Gastroesophageal sphincter (tissue), 4 donors: ENCODE measurements around the gene PPP1R26. TPM values are rescaled to one million over a fixed set of nuclear protein-coding genes. Genes with fewer than 3 reads are reported as not detected.
"Not testable (repeated sequence)": the region's sequence is repeated elsewhere in the genome, so short reads cannot be mapped to it uniquely, and the experiment has no call there.

ENCODE experiments used
- ATAC-seq: fragments of 150-250 bp; one replicate; pipeline ENCODE4 v1.9.1; 2016; ENCODE audit warnings: mild to moderate bottlenecking, moderate library complexity
- H3K27ac ChIP-seq, 4 donors: fragments of 200-600 bp; sonication (generic) in 3 of 4; 1 replicate in 3 of 4; 2 replicates in 1 of 4; pipeline ENCODE4 v1.5.1; 2016 to 2019
- H3K27me3 ChIP-seq: fragments of 200-600 bp; sonication (generic); one replicate; pipeline ENCODE4 v1.5.1; 2019
- H3K36me3 ChIP-seq, 2 donors: fragments of 200-600 bp; sonication (generic); one replicate each; pipeline ENCODE4 v1.5.1; 2019; ENCODE audit warnings: control low read depth in 1 of 2
- H3K4me1 ChIP-seq, 3 donors: fragments of 200-600 bp; sonication (generic); 1 replicate in 2 of 3; 2 replicates in 1 of 3; pipeline ENCODE4 v1.5.1; 2016 to 2019; ENCODE audit warnings: control low read depth in 2 of 3
- H3K4me3 ChIP-seq, 2 donors: fragments of 200-600 bp; sonication (generic); one replicate each; pipeline ENCODE4 v1.5.1; 2019; ENCODE audit warnings: mild to moderate bottlenecking in 1 of 2, moderate library complexity in 1 of 2
- H3K9me3 ChIP-seq, 3 donors: fragments of 200-600 bp; sonication (generic); one replicate each; pipeline ENCODE4 v1.5.1; 2017 to 2019; ENCODE audit warnings: control low read depth in 2 of 3
- EP300 ChIP-seq: sonication (generic); formaldehyde crosslinking; IDR thresholded peaks from one replicate; pipeline ENCODE4 v1.6.1; 2017; ENCODE audit warnings: antibody characterized with exemption, mild to moderate bottlenecking
- POLR2A ChIP-seq, 2 donors: fragments of 450-650 bp; IDR thresholded peaks; one replicate each; pipeline ENCODE4 v1.6.1; 2017; ENCODE audit warnings: antibody characterized with exemption in 2 of 2, mild to moderate bottlenecking in 2 of 2, moderate library complexity in 1 of 2
- POLR2AphosphoS5 ChIP-seq: sonication (generic); formaldehyde crosslinking; IDR thresholded peaks from one replicate; pipeline ENCODE4 v1.6.1; 2017; ENCODE audit warnings: antibody characterized with exemption
- WGBS, 2 donors: methylation state at CpG; one replicate each; pipeline ENCODE4 v1.1.5; 2018; ENCODE audit warnings: low coverage in 1 of 2; 5-methylcytosine and 5-hydroxymethylcytosine counted together
- total RNA-seq, 4 donors: library from RNA; depleted of rRNA; stranded (reverse); fragments of >200 nt; gene quantifications; one replicate each; pipeline ENCODE4 v1.1.0, GENCODE V29; 2016
- TF ChIP-seq, protein P1 (sequence below), 4 experiments: fragments of 200-600 bp in 2 of 4; fragments of 450-650 bp in 2 of 4; sonication (generic) in 1 of 4; IDR thresholded peaks; one replicate each; pipeline ENCODE4 v1.5.1; 2017 to 2019; ENCODE audit warnings: antibody characterized with exemption in 4 of 4, mild to moderate bottlenecking in 2 of 4, moderate library complexity in 2 of 4

PPP1R26 gene, protein sequence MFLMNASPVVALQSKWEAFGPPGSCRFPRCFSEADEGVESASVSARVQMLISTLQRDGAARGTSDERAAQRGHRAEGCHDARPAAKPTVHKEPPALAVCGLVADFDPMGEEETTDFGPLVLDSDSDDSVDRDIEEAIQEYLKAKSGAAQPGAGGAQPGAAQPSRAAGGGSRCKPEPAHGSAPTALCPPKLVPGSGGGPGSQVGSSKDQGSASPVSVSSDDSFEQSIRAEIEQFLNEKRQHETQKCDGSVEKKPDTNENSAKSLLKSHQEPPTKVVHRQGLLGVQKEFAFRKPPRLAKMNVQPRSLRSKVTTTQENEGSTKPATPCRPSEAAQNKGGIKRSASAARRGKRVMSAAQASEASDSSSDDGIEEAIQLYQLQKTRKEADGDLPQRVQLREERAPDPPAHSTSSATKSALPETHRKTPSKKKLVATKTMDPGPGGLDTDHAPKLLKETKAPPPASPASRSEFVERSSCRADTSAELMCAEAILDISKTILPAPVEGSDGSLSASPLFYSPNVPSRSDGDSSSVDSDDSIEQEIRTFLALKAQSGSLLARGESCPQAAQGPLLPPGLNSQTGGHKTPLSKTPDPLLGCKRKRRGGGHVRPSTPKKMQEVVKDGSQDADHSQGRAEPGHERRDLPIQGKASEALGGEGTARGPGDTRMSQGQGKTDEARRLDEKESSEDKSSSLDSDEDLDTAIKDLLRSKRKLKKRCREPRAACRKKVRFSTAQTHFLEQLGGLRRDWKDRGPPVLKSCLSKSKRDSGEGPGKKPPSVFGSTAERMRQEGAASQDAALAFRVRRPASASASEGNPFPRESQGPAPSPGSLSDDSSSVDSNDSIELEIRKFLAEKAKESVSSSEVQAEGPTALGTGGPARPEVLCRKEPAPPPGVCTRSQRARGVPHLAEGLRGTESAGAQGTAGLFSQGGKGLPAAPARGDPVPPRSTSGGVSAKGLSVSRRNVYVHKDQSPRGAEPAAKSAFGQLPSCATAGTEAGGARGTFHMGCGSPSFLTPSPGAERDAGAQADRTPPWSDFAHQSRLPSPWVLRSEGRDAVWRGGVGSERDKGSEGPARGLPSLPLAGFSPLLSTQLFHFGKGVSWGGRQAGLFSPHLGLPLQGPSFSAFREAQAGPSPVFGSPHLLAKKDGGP (N-terminal part only)
- 10 to 100 TPM; 10.9 to 25.0 (median 14.4) TPM for total RNA-seq

DNA sequence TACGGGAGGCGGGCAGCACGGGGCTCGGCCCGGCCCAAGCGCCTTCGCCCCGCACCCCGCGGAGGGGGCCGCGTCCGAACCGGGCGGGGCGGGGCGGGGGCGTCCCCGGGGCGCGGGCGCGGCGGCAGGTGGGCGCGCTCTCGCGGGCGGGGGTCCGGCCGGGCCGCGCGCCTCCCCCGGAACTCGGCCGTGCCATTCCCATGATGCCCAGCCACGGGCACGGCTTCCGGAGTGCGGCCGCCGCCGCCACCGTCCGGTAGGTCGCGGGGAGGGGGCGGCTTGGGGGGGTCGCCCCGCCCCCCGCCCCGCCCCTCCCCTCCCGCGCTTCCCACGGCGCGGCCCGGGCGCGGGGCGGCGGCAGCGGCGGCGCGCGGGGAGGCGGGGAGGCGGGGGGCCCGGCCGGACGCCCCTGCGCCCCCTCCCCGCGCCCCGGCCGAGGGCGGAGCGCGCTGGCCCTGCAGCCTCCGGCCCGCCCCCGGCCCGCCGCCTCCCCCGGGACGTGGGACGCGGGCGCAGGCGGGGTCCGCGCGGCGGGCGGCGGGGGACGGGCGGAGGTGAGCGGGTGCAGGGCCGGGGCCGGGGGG, at the start of gene PPP1R26:
Gene PPP1R26 (plus strand): TSS at position 314 of the 584 bp plus-strand sequence. CDS start 4,729 bp downstream, outside the sequence.
- H3K9me3 ChIP-seq: no peaks in the 10 kb centered on the region
- peak within 1 kb of the TSS in 3 of 4 donors; percentile 80 to 84 (median 83) for H3K27ac ChIP-seq
- H3K4me3 ChIP-seq: peak within 1 kb of the TSS; percentile 58 to 85
- no CpG with 5 or more reads among the region's 103 CpGs for WGBS, 2 donors
- H3K27me3 ChIP-seq: peaks cover 3% of the 10 kb centered on the region
- TF ChIP-seq, protein P1, sequence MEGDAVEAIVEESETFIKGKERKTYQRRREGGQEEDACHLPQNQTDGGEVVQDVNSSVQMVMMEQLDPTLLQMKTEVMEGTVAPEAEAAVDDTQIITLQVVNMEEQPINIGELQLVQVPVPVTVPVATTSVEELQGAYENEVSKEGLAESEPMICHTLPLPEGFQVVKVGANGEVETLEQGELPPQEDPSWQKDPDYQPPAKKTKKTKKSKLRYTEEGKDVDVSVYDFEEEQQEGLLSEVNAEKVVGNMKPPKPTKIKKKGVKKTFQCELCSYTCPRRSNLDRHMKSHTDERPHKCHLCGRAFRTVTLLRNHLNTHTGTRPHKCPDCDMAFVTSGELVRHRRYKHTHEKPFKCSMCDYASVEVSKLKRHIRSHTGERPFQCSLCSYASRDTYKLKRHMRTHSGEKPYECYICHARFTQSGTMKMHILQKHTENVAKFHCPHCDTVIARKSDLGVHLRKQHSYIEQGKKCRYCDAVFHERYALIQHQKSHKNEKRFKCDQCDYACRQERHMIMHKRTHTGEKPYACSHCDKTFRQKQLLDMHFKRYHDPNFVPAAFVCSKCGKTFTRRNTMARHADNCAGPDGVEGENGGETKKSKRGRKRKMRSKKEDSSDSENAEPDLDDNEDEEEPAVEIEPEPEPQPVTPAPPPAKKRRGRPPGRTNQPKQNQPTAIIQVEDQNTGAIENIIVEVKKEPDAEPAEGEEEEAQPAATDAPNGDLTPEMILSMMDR (IDR thresholded peaks at IDR 0.05): no peak
- no peak for TF ChIP-seq POLR2AphosphoS5
- no peak for TF ChIP-seq EP300
- TF ChIP-seq POLR2A (IDR thresholded peaks at IDR 0.05): no peak
- peak; percentile 35 for ATAC-seq
- peaks cover 0 to 14% of the 10 kb centered on the region in 2 donors for H3K36me3 ChIP-seq
- peaks cover 0 to 27% (median 6%) of the 10 kb centered on the region in 3 donors for H3K4me1 ChIP-seq

DNA sequence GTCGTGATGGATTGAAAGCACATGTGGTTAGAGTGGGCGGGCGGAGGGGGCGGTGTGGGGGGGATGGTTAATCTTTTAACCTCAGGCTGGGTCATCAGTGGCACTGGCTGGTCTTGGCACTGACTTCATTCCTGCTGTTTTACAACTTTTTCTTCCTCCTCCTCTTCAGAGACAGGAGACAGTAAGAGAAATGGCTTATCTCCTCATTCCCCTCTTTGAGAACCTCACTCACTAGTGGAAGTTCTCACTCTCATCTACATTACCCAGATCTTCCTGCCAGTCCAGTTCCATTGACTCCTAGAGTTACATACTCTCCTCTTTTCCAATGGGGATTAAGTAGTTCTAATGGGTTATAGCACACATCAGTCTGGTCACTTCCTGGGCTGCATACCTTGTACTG, 42.3 kb upstream of the PPP1R26 start:
- Histone ChIP-seq H3K36me3 (no peaks in the 10 kb centered on the region), H3K4me1 (no peaks in the 10 kb centered on the region), H3K27ac (no peak overlapping the region), H3K4me3 (no peak overlapping the region), H3K27me3 (peaks cover 31% of the 10 kb centered on the region), H3K9me3 (peaks cover 0 to 27% (median 0%) of the 10 kb centered on the region in 3 donors)
- WGBS, 2 donors: 95% methylated on average over 4 of the region's 4 CpGs; no CpG with 5 or more reads in 1 of the 2 donors
- no peak for ATAC-seq
- TF ChIP-seq POLR2A (IDR thresholded peaks at IDR 0.05): no peak
- TF ChIP-seq, protein P1 (IDR thresholded peaks at IDR 0.05): no peak
- TF ChIP-seq POLR2AphosphoS5: no peak
- TF ChIP-seq EP300: no peak

DNA sequence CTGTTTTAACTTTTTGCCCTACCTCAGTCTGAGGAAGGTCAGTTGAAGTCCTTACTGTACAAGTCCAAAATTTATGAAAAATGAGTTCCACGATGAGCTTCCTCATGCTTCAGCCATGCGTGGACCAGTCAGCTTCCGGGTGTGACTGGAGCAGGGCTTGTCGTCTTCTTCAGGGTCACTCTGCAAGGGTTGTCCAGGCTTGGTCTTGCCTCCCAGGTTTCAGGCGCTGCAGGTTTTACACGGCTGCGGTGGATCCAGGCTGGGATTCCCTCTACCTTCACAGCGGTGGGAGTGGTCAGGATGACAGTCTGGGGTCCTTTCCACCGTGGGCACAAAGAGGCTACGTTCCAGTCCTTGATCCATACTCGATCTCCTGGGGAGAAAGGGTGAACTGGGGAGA, 41.9 kb upstream of the PPP1R26 start:
- H3K27ac ChIP-seq, H3K4me3 ChIP-seq, H3K4me1 ChIP-seq, H3K36me3 ChIP-seq, ATAC-seq: not testable (repeated sequence)
- Histone ChIP-seq H3K27me3 (peaks cover 36% of the 10 kb centered on the region), H3K9me3 (peaks cover 0 to 27% (median 0%) of the 10 kb centered on the region in 3 donors)
- WGBS, 2 donors: 90 to 100% methylated on average over 3 to 4 of the region's 11 CpGs

DNA sequence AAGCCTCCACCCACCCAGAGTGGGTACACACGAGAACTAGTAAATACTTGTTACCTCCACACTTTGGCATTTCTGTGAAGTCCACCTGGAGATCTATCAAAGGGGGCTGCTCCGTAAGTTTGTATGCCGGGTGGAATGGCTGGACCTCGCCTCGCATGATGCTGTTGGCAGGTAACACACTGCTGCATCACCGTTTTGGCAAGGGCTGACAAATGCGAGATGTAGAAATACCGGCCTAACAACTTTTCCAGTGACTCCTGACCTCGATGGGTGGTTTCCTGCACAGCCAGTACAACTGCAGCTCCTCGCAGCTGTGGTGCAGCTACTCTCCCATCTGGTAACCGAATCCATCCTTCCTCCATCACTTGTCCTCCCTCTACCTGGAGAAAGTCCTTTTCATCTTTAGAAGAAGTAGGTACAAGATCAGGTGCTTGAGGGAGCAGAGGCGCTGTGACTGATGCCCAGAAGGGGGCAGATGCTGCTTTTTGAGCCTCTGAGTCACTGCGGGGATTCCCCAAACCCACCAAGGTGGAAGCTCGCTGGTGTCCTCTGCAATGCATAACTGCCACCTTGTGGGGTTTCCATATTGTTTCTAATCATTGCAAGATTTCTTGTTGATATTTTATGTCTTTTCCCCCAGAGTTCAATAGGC, 40.9 kb upstream of the PPP1R26 start:
- not testable (repeated sequence) for H3K4me1 ChIP-seq, H3K36me3 ChIP-seq, ATAC-seq, H3K27ac ChIP-seq, H3K4me3 ChIP-seq
- WGBS, 2 donors: 39 to 50% methylated on average over 3 of the region's 14 CpGs
- H3K27me3 ChIP-seq: peaks cover 46% of the 10 kb centered on the region
- H3K9me3 ChIP-seq: peaks cover 0 to 23% (median 0%) of the 10 kb centered on the region in 3 donors

DNA sequence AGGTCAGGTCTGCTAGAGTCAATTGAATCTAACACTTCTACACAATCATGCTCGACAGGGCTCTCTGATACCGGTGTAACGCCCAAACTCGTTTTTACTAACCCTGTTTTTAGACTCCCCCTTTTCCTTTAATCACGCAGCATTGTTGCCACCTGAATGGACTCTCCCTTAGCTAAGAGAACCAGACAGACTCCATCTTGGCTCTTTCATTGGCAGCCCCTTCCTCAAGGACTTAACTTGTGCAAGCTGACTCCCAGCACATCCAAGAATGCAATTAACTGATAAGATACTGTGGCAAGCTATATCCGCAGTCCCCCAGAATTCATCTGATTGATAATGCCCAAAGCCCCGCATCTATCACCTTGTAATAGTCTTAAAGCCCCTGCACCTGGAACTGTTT, 40.1 kb upstream of the PPP1R26 start:
- peaks cover 54% of the 10 kb centered on the region for H3K27me3 ChIP-seq
- H3K36me3 ChIP-seq, H3K4me1 ChIP-seq, ATAC-seq, H3K27ac ChIP-seq, H3K4me3 ChIP-seq: not testable (repeated sequence)
- WGBS, 2 donors: 50 to 56% methylated on average over 7 of the region's 7 CpGs
- peaks cover 0 to 23% (median 0%) of the 10 kb centered on the region in 3 donors for H3K9me3 ChIP-seq
